Small intestine (tissue), 7 donors: ENCODE measurements around the gene GIN1. TPM values are rescaled to one million over a fixed set of nuclear protein-coding genes. Genes with fewer than 3 reads are reported as not detected.
A peak's percentile ranks its signal among the peaks of the same experiment; 100 is the strongest.
"Not testable (repeated sequence)": the region's sequence is repeated elsewhere in the genome, so short reads cannot be mapped to it uniquely, and the experiment has no call there.

ENCODE experiments used
- DNase-seq, 2 donors: peaks; one replicate each; pipeline versions ENCODE4 v3.0.0 to v3.0.0-alpha.2; 2013
- FAIRE-seq: peaks from 2 replicates; lab custom pipeline; 2012; peaks lifted over from hg19 to GRCh38; lab: Jason Lieb, UNC
- H3K27ac ChIP-seq, 3 donors: one replicate each; pipeline ENCODE4 v1.5.1; 2013; ENCODE audit warnings: low read length in 2 of 3, mild to moderate bottlenecking in 2 of 3, control low read depth in 1 of 3, inconsistent platforms in 1 of 3, low read depth in 1 of 3, moderate library complexity in 1 of 3
- H3K27me3 ChIP-seq, 3 donors: one replicate each; pipeline ENCODE4 v1.6.1; 2013; ENCODE audit warnings: low read length in 3 of 3, inconsistent platforms in 1 of 3; ENCODE audit not compliant: control insufficient read depth in 3 of 3, insufficient read depth in 3 of 3
- H3K36me3 ChIP-seq, 3 donors: one replicate each; pipeline ENCODE4 v1.6.1; 2013; ENCODE audit warnings: low read length in 3 of 3, inconsistent platforms in 1 of 3, low read depth in 1 of 3, mild to moderate bottlenecking in 1 of 3, moderate library complexity in 1 of 3; ENCODE audit not compliant: control insufficient read depth in 3 of 3, insufficient read depth in 2 of 3
- H3K4me1 ChIP-seq, 3 donors: one replicate each; pipeline ENCODE4 v1.6.1; 2013; ENCODE audit warnings: low read length in 2 of 3, inconsistent platforms in 1 of 3, low read depth in 1 of 3, mild to moderate bottlenecking in 1 of 3, moderate library complexity in 1 of 3; ENCODE audit not compliant: control insufficient read depth in 3 of 3, insufficient read depth in 2 of 3
- H3K4me3 ChIP-seq, 3 donors: one replicate each; pipeline ENCODE4 v1.5.1; 2013; ENCODE audit warnings: low read length in 3 of 3, control low read depth in 1 of 3, inconsistent platforms in 1 of 3, low read depth in 1 of 3, mild to moderate bottlenecking in 1 of 3, moderate library complexity in 1 of 3
- H3K9me3 ChIP-seq, 2 donors: one replicate each; pipeline ENCODE4 v1.6.1; 2013; ENCODE audit warnings: low read depth in 1 of 2, low read length in 1 of 2; ENCODE audit not compliant: control insufficient read depth in 2 of 2, insufficient read depth in 1 of 2
- WGBS, 3 donors: extraction: QIAGEN DNeasy Blood & Tissue Kit; methylation state at CpG; one replicate each; pipeline ENCODE4 v1.1.7; 2013; 5-methylcytosine and 5-hydroxymethylcytosine counted together
- polyA plus RNA-seq, 4 donors: library from polyadenylated mRNA; stranded (reverse) in 3 of 4; unstranded in 1 of 4; fragments of 200-250 nt in 3 of 4; fragments of 120-200 nt in 1 of 4; gene quantifications; one replicate each; pipeline versions ENCODE4 v1.2.1 to v1.2.3, GENCODE V29; 2013
- donor health status: healthy with polysubstance abuse.
- donor health status: control.
- donor health status: control.
- donor health status: Bipolar disorder and iron deficiency.
- donor health status: healthy.

The GIN1 gene
- polyA plus RNA-seq, 4 donors: 2.7 to 7.2 (median 3.5) TPM

- 96 to 97% (median 97%) methylated on average over 1 of the region's 1 CpG for WGBS, 3 donors
- Histone ChIP-seq H3K27me3 (no peaks in the 10 kb centered on the region), H3K4me3 (no peak overlapping the region), H3K36me3 (peaks cover 3 to 22% (median 5%) of the 10 kb centered on the region in 3 donors), H3K4me1 (no peaks in the 10 kb centered on the region), H3K9me3 (peaks cover 2 to 13% of the 10 kb centered on the region in 2 donors), H3K27ac (no peak overlapping the region)
- DNase-seq (no peak), FAIRE-seq (no peak)
These were observed 30.7 kb downstream of the GIN1 start for GRCh38 chr5:103089272-103089671.

- 92 to 96% (median 93%) methylated on average over 1 of the region's 1 CpG for WGBS, 3 donors
- Histone ChIP-seq H3K27me3 (no peaks in the 10 kb centered on the region), H3K27ac (no peak overlapping the region), H3K4me3 (no peak overlapping the region), H3K9me3 (peaks cover 2 to 13% of the 10 kb centered on the region in 2 donors), H3K4me1 (no peaks in the 10 kb centered on the region), H3K36me3 (peaks cover 3 to 15% (median 5%) of the 10 kb centered on the region in 3 donors)
- FAIRE-seq (no peak), DNase-seq (no peak)
These were observed 33.4 kb downstream of the GIN1 start for GRCh38 chr5:103086547-103086946.

- Histone ChIP-seq H3K27me3 (no peaks in the 10 kb centered on the region), H3K4me1 (no peaks in the 10 kb centered on the region), H3K27ac (no peak overlapping the region), H3K36me3 (peaks cover 0 to 4% (median 2%) of the 10 kb centered on the region in 3 donors), H3K9me3 (peaks cover 5 to 33% of the 10 kb centered on the region in 2 donors), H3K4me3 (no peak overlapping the region)
- FAIRE-seq (no peak), DNase-seq (no peak)
- WGBS, 3 donors: 74 to 97% (median 84%) methylated on average over 4 of the region's 4 CpGs
These were observed 40.1 kb downstream of the GIN1 start for GRCh38 chr5:103079796-103080195.

GRCh38 chr5:103075442-103075841 lies 44.5 kb downstream of the GIN1 start:
- Histone ChIP-seq H3K27me3 (no peaks in the 10 kb centered on the region), H3K4me1 (no peaks in the 10 kb centered on the region), H3K9me3 (peaks cover 6 to 42% of the 10 kb centered on the region in 2 donors), H3K36me3 (no peaks in the 10 kb centered on the region), H3K4me3 (no peak overlapping the region), H3K27ac (no peak overlapping the region)
- FAIRE-seq: no peak
- WGBS, 3 donors: 82 to 92% (median 88%) methylated on average over 4 of the region's 4 CpGs
- DNase-seq: no peak

GRCh38 chr5:103073500-103073899 lies 46.4 kb downstream of the GIN1 start:
- peaks cover 4 to 26% of the 10 kb centered on the region in 2 donors for H3K9me3 ChIP-seq
- WGBS, 3 donors: 61 to 86% (median 79%) methylated on average over 4 of the region's 4 CpGs
- not testable (repeated sequence) for H3K4me1 ChIP-seq, DNase-seq, H3K36me3 ChIP-seq, H3K27ac ChIP-seq, FAIRE-seq, H3K27me3 ChIP-seq, H3K4me3 ChIP-seq

- no peak for DNase-seq
- Histone ChIP-seq H3K4me3 (no peak overlapping the region), H3K36me3 (no peaks in the 10 kb centered on the region), H3K27ac (no peak overlapping the region), H3K27me3 (no peaks in the 10 kb centered on the region), H3K9me3 (no peaks in the 10 kb centered on the region), H3K4me1 (no peaks in the 10 kb centered on the region)
- FAIRE-seq: no peak
- 46 to 56% (median 47%) methylated on average over 1 of the region's 1 CpG for WGBS, 3 donors
These were observed 53.6 kb downstream of the GIN1 start for GRCh38 chr5:103066326-103066725.

- Histone ChIP-seq H3K9me3 (peaks cover 0 to 9% of the 10 kb centered on the region in 2 donors), H3K27me3 (no peaks in the 10 kb centered on the region), H3K27ac (no peak overlapping the region), H3K36me3 (no peaks in the 10 kb centered on the region), H3K4me1 (no peaks in the 10 kb centered on the region), H3K4me3 (no peak overlapping the region)
- peak; percentile 15 to 27 for DNase-seq
- no peak for FAIRE-seq
- WGBS, 3 donors: 12 to 28% (median 16%) methylated on average over 3 of the region's 3 CpGs
These were observed 59.4 kb downstream of the GIN1 start for GRCh38 chr5:103060424-103060954.

GRCh38 chr5:103059525-103059924 lies 60.4 kb downstream of the GIN1 start:
- H3K4me1 ChIP-seq: no peaks in the 10 kb centered on the region
- no peaks in the 10 kb centered on the region for H3K27me3 ChIP-seq
- no peak for DNase-seq

More at GRCh38 chr5:103059525-103059924, 60.4 kb downstream of the GIN1 start:
- Histone ChIP-seq H3K9me3 (peaks cover 0 to 10% of the 10 kb centered on the region in 2 donors), H3K4me3 (no peak overlapping the region), H3K27ac (no peak overlapping the region), H3K36me3 (no peaks in the 10 kb centered on the region)
- FAIRE-seq: no peak
- 79 to 86% (median 86%) methylated on average over 3 of the region's 3 CpGs for WGBS, 3 donors
